Suppressor macrophage treated with lipopolysaccharide for 4 hours (primary cell): ENCODE results near the gene KAT6B.

Experiments
- DNase-seq: peaks from one replicate; pipeline ENCODE4 v3.0.0-alpha.2; 2020

The KAT6B gene

DNA sequence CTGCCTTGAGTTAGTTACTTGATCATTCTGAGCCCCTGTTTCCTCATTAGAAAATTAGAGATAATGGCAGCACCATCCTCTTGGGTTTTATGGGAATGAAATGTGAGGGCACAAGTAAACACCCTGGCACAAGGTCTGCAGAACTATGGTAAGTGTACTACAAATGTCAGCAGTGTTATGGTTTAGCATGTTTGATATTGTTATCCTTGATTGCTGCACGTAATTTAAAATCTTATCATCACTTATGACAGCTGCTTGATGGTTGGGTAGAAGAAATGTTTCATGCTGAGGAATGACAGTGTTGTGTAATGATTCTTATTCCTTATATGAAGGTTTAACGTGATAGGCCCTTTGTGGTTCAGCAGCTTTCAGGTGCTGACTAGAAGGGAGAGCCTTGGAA is 134.3 kb downstream of the KAT6B start:
- DNase-seq, result no peak

DNA sequence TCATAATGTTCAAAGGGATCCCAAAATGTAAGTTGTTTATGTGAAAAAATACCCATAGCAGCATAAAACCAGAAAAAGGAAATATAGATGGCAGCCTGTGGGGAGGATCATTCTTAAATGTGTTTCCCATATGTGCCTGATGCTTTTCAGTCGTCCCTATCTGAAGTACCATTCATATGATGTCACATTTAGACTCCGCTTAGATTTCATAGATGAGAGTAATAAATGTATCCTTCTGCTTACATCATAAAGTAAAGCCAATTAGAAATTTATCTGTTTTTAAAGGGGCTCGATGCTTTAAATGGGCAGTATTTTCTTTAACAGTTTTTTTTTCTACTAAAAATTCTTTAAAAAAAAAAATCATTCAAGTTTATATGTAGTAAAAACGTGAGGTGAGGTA is 136.1 kb downstream of the KAT6B start:
- DNase-seq, result no peak

DNA sequence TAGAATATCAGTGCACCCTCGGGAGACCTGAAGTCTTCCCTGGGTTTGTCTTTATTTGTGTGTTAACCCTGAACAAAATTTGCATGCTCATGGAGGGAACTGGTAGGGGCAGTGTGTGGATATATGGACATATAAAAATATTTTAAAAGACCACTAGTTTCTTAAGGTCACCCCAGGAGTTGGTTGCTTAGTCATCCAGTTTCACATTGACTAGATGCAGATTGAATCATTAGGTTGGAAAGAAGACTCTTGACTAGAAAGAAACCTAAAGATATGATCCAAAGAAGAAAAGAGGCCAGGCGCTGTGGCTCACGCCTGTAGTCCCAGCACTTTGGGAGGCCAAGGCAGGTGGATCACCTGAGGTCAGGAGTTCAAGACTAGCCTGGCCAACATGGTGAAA is 137.1 kb downstream of the KAT6B start:
- DNase-seq, result no peak

DNA sequence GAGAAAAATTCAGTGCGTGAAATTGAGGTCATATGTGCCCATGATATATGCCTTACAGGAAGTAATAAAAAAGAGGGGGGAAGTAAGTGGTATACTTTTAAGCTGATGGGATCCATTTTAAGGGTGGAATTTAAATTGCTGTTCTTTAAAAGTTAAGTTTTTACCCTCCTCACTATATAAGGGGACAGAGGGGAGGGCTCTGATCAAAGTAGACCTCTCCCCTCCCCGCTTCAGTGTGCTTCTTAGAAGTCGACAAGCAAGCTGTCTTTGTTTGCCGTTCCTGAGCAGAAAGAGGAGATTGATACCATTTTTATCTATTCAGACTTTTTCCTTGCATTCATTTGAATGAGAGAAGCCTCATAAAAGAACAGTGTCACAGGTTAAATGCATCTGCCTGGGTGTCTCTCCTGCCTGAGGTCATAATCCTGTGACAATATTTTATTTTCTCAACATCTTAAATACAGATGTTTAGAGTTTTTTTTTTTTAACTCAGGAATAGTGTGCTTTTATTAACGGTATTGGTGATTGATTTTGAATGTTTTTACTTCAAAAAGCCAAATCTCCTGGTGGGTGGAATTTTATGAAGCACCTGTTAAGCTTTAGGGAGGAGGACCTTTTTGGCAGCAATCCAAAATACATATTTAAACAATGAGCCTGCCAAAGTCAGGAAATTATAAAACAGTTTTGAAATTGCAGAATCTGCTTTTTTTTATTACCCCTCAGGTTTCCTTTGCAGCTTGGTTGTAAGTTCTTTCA is 141.7 kb downstream of the KAT6B start:
- peak; percentile 3 for DNase-seq

DNA sequence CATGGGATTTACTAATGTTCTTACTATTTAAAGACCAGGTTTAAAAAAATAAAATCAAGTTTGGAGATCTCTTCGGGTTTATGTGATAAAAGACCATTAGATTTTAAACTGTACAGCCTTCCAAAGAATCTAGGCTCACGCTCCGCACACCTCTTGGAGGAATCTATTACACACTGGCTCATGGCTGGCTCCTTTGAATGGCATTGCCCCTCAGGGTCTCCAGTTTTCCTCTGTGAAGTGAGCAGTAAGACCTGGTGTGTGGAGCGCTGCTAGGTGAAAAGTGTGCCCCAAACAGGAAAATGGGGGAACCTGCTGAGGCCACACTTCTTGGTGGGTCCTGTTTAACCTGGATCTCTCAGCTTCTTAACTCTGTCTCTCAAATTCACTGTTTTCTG is 142.3 kb downstream of the KAT6B start:
- no peak for DNase-seq

DNA sequence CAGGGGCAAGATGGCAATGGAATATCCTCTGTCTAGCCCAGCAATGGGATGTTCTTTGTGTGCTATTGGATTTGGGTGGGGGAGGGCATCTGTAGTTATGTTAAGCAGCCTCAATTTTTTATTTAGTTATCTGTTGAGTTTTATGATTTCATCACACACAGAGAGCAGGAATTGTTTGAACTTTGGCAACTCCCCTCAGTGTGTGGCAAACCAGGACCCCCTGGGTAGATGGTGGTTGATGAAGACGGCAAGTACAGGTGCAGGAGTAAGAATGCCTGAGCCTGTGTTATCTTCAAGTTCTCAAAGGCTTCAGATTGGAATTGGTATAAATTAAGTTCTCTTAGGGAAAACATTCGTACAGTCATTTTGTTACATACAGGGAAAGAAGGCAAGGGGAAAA is 142.7 kb downstream of the KAT6B start:
- DNase-seq, result no peak

DNA sequence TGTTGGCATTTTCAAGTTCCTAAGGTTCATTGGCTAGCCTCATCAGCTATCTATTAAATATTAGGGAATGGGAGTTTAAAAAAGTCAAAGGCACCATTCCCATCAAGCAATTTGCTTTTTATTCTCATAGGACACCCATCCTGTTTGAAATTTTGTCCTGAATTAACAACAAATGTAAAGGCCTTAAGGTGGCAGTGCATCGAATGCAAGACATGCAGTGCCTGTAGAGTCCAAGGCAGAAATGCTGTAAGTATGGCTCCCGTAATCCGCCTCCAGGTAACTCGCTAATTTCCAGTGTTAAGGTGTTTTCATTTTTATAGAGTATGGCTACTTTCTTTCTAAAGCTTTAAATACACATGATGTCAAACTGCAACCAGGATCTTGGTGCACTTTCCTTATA is 143.1 kb downstream of the KAT6B start:
- DNase-seq, result no peak

DNA sequence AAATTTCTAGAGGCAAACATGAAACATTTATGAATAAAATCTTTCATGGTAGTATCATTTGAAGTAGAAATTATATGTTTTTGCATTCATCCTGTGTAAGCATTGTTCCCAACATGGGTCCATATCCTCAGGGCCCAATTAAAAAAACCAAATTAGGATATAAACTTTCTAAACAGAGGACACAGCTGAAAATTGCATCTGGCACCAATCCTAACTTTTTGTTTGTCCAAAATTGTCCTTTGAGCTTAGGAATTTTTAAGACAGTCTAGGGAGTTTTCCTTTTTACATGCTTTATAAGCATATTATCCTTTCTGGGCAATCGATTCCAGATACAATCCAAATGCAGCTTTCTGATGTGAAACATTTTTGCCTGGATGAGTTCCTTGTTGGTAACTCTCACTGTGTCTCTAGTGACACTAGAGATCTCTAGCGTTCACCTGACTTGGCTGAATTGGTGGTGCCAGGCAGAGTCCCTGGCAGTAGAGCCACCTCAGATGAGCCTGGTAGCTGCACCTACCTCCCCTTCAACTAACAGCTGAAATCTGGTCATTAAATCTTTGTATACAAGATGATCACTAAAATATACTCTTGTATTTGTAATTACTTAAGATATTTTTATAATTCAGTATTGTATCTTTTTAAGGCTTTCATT is 147.5 kb downstream of the KAT6B start:
- DNase-seq, result no peak

DNA sequence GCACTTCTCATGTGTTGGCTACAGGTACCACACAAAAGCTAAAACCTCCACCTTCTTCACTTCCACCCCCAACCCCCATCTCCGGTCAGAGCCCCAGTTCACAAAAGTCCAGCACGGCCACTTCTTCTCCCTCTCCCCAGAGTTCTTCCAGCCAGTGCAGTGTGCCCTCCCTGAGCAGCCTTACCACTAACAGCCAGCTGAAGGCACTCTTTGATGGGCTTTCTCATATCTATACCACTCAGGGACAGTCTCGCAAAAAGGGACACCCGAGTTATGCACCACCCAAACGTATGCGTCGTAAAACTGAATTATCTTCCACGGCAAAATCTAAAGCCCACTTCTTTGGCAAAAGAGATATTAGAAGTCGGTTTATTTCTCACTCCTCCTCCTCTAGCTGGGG is 149.4 kb downstream of the KAT6B start:
- no peak for DNase-seq

DNA sequence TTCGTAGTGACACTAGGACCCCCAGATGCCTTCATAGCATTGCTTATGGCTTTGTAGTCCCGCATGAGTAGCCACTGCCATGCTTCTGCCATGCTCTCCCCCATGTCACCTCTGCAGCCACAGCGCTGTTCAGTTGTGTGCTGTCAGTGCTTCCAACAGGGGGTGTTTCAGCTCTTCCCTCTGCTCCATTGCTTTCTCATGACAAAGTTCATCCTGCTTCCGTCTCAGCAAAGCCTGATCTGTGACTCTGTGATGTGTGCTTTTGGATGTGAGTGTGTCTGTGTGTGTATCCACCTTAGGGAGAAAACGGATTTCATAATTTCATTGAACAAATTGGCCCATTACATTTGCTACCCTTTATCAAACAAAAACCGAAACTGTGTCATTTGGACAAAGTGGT is 150.2 kb downstream of the KAT6B start:
- no peak for DNase-seq

DNA sequence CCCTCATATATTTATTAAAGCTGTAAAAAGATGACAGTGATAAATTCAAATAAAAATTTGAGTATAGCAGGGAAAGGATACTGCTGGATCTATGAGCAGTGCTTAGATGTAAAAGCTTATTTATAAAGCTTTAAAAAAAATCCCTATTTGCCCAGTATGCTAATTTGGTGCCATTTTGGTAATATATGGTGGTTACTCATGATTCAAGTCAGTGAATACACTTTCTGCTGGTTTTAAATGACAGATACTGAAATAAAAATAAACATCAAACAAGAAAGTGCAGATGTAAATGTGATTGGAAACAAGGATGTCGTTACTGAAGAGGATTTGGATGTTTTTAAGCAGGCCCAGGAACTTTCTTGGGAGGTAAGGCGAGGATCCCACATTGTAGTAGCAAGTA is 150.7 kb downstream of the KAT6B start:
- no peak for DNase-seq

DNA sequence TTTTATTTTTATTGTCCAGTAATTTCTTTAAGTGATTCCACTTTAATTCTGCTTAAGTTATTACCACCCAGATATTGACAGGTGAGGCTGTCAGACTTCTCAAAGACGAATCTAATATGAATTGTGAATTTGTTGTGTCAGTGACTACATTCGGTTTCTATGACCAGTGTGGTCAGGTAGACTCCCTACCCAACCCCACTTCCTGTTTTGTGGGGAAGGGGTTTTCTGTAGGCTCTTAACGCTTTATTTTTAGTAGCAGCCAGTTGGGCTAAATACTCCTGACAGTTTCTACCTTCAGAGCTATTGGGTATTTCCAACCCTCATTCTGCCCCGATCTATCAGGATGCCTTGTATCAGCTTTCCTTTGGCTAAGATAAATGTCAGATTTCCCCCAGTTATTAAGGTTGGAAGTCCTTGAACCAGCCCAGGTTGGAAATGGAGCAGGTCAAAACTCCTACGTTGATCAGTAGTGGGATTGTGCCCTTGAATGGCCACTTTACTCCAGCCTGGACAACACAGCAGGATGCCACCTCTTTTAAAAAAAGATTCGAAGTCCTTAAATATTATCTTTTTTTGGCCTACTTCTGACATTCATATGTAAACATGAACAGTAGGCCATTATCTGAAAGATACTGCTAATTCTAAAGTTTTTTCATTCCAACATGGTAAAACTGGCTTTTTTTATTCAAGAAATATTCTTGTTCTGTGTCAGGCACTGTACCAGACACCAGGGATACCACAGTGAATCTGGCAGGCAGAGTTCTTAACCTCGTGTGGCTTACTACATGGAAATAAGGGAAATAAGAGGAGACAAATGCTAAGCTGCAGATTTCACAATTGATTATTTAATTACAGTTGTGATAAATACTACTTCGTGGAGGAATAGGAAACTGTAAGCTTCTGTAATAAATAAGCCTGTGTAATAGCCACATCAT is 151.8 kb downstream of the KAT6B start:
- no peak for DNase-seq

DNA sequence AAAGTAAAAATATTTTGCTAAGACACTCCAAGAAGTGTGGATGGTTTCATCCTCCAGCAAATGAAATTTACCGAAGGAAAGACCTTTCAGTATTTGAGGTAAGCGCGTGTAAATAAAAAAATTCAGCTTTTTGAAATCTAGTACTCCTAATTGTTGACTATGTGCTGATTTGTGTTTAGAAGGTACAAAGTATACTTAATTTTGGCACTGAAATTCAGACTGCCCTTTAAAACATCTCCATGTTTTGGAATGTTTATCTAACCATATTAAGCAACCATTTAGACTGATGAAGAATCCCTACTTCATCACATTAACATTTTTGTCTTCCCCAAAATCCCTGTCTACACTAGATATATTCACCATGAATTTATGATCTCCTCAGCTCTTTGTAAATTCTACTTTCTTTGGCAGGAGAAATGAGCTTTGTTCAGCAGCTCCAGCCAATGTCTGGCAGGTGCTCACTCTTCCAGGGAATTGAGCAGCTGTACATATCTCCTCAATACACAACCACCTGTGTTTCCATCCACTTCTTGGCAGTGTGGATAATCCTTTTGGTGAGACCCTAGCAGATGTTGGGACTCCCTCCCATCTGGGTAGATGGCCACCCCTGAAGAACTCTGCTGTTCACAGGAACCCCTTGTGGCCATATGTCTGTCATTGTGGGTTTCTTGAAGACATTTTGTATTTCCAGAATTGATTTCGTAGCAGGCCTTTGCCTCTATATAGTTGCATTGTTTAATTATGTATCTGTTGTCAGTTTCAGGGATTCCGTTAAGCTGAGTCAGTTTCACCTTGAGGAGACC is 155.6 kb downstream of the KAT6B start:
- DNase-seq, result no peak

DNA sequence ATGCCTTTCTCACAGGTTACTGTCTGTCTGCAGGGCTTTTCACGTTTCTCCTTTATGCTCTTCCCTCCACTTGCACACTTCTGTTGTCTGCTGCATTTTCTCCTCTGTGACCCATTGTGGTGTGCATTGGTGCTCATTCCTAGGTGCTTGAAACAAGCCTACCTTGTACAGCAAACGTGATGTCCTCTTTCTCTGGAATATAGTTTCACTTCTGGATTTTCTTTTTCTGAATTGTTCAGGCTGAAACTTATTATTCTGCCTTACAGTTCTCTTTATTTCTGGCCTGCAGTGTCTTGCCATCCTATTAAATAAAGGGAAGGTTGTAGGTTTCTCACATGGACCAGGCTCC is 156.2 kb downstream of the KAT6B start:
- no peak for DNase-seq

DNA sequence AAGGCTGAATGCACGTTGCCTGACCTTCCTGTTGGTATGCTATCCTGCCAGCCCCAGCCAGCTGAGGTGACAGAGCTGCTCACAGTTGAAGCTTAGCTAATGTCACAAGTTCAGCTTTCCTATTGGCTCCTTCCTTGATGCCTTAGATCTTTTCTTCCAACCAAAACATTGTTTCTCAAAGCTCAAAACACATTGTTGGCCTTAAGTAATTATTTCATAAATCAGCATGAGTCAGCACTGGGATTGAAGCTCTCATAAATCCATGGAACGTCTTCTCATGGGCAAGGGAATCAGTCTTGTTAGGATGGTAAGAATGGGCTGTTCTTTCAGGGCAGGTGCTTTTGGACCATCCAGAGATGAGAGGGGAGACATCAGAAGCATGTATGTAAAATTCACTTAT is 157.0 kb downstream of the KAT6B start:
- DNase-seq, result no peak

DNA sequence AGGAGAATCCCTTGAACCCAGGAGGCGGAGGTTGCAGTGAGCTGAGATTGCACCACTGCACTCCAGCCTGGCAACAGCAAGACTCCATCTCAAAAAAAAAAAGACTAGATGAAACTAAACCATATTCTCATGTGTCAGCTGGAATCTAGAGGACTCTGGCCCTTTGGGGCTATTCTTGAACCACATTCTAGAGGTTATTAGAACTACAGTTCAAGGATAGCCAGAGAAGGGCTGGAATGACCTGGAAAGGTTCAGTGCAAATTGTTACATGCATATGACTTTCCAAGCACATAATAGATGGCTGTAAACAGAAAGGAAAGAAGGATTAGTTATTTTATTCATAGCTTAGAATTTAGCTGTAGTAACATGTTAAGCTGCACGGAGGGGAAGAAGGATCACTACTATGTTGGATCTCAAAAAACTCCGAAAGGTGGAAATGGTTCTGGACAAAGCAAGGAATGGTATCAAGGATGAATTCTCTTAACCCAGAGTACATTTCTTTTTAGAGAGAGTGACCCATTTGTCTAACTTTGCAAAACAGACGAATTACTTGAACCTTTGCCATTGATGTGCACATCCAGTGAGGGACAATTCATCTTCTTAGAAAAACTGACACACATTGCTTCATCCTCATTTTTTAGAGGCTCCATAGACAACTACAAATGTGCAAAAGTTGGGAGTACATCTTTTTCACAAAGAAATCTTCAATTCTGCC is 161.1 kb downstream of the KAT6B start:
- no peak for DNase-seq

DNA sequence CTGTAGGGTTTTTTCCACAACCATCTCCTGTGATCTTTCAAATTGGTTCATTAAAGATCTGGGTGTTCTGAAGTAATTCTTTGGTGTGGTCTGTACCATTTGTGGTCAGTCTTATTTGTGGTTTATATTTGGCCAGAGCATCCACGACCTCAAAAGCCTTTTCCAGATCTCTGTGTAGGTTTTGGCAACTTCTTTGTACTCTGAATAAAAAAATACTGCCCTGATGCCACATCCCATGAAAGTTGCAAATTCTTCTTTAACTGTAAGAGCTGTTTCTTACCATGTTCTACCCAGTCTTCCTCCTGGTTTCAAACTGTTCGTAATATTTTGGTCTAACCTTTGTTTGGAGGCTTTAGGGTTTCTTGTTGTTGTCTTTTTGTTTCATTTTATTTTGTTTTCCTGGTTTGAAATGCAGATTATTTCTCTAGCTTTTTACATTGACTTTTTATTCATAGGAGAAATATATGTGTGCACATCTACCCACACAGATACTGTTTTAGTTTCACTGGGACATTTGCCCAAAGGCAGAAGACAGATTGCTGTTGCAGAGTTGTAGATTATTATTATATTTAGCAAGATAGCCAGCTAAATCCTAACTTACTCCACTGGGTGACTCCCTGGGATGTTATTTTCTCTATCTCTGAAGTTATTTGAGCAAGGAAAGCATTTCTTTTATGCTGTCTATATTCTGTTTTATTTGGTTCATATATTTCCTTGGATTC is 161.8 kb downstream of the KAT6B start:
- DNase-seq, result no peak

DNA sequence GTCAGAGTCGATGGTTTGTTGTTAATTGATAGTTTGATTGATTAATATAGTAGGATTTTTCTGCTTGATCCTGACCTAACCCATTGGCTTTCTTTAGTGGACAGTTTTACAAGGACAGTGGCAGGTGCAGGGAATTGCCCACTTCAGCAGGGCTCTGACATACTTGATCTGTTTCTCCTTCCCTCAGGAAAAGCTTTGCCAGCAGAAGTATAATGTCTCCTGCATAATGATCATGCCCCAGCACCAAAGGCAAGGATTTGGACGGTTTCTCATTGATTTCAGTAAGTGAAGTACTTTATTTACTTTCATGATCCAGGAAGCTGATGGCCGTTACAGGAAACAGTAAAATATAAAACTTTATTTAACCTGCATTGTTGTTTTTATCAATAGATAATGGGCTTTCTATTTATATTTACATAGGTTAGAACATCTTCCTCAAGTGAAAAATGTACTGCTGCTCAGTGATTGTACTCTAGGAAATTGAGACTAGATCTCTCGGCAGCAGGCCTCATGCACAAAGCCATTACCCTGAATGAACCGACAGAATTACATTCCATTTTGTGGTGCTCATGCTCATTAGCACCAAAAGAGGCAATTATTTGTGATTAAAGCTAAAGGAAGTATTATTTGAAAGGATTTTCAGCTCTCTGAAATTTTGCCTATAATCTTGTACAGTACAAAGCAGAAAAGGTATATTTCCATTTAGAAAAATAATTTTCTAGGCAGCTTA is 162.6 kb downstream of the KAT6B start:
- no peak for DNase-seq

DNA sequence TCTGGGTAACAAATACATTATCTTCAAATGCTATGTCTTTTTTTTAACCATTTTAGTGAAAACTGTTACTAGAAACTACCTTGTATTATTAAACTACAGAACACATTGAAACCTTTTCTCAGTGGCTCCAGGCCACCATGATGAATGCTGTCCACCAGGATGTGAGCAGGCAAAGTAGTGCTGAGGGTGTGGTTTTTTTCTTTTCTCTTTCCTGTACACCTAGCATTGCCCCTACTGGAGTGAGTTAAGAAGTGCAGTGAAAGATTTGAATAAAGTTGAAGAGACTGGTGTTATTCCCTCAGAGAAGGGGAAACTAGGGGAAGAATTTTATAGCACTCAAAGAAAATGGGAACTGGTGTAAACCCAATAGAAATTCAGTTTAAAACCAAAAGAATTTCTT is 165.0 kb downstream of the KAT6B start:
- DNase-seq, result no peak

DNA sequence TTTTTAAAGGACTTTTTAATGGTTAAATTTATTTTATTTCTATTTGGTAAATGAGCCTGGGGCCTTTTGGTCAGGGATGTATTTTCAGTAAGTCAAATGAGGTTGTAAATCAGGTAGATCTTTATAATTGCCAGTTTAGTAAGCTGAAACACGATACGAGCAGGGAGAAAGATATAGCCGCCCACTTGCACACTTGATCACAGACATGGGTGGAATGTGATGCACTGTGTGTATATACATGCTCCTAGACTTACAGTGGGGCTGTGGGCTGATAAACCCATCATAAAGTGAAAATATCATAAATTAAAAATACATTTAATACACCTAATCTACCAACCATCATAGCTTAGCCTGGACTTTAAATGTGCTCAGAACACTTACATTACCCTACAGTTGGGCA is 165.7 kb downstream of the KAT6B start:
- DNase-seq, result no peak

DNA sequence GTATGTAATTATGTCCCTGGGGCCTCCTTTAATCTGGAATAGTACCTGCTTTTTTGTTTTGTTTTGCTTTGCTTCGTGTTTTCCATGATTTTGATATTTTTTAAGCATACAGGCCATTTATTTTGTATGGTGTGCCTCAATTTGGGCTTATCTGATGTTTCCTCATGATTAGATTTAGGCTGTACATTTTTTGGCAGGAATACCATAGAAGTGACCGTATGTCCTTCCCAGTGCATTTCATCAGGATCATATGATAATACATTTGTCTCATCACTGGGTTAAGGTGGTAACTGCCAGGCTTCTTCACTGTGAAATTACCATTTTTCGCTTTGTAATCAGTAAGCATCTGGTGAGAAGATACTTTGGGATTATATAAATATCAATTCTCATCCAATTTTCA is 167.2 kb downstream of the KAT6B start:
- DNase-seq, result no peak
